SK-N-SH (cell line): Measurements from ENCODE around the gene APLP1.

ENCODE experiments used
- ELF1 ChIP-seq: IDR thresholded peaks from 2 replicates; pipeline ENCODE4 v1.4.0; 2012
- EP300 ChIP-seq, 2 experiments: IDR thresholded peaks; 2 replicates each; pipeline versions ENCODE4 v1.4.0 to v1.6.1; 2012; ENCODE audit warnings: borderline replicate concordance in 1 of 2, low read depth in 1 of 2, low read length in 1 of 2
- TF ChIP-seq, protein P1 (sequence below): fragments of 200-600 bp; sonication (generic); IDR thresholded peaks from 2 replicates; pipeline ENCODE4 v1.6.1; 2017; ENCODE audit warnings: antibody characterized with exemption, mild to moderate bottlenecking, moderate library complexity

DNA sequence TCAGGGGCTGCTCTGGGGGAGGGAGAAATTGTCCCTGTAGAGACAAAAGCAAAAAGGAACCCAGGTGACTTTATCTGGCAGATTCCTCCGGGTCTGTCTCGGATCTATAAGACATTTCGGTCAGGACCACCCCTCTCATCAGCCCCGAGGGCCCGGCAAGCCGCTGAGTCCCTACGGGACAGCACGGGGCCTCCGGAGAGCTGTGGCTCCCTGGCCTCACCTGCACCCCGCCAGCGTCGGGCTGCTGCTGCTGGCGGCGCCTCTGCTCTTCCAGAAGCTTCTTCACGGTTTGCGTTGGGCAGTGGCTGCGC lies 30.1 kb downstream of the APLP1 start:
- TF ChIP-seq EP300 (IDR thresholded peaks at IDR 0.05; ENCODE audit: borderline replicate concordance in 1 of 2, low read depth in 1 of 2, low read length in 1 of 2), result no peak
- TF ChIP-seq, protein P1, sequence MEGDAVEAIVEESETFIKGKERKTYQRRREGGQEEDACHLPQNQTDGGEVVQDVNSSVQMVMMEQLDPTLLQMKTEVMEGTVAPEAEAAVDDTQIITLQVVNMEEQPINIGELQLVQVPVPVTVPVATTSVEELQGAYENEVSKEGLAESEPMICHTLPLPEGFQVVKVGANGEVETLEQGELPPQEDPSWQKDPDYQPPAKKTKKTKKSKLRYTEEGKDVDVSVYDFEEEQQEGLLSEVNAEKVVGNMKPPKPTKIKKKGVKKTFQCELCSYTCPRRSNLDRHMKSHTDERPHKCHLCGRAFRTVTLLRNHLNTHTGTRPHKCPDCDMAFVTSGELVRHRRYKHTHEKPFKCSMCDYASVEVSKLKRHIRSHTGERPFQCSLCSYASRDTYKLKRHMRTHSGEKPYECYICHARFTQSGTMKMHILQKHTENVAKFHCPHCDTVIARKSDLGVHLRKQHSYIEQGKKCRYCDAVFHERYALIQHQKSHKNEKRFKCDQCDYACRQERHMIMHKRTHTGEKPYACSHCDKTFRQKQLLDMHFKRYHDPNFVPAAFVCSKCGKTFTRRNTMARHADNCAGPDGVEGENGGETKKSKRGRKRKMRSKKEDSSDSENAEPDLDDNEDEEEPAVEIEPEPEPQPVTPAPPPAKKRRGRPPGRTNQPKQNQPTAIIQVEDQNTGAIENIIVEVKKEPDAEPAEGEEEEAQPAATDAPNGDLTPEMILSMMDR, result no peak
- no peak for TF ChIP-seq ELF1
